HepG2 (cell line): ENCODE data around the gene SLC25A10. TPM values are rescaled to one million over a fixed set of nuclear protein-coding genes. Genes with fewer than 3 reads are reported as not detected.
A peak's percentile ranks its signal among the peaks of the same experiment; 100 is the strongest.

ENCODE experiments used
- CC2D1A ChIP-seq: sonication (generic); formaldehyde crosslinking; IDR thresholded peaks from 2 replicates; pipeline ENCODE4 v1.8.1; 2023; ENCODE audit warnings: mild to moderate bottlenecking, missing genetic modification reagents
- CEBPG ChIP-seq: IDR thresholded peaks from 2 replicates; pipeline ENCODE4 v1.6.1; 2016
- CENPT ChIP-seq: sonication (generic); formaldehyde crosslinking; IDR thresholded peaks from 2 replicates; pipeline ENCODE4 v1.8.0; 2022; ENCODE audit warnings: low read depth, mild to moderate bottlenecking, moderate library complexity, missing genetic modification reagents
- IRF9 ChIP-seq: sonication (generic); formaldehyde crosslinking; IDR thresholded peaks from 2 replicates; pipeline ENCODE4 v1.8.0; 2022; ENCODE audit warnings: missing genetic modification reagents, mild to moderate bottlenecking, borderline replicate concordance
- RCOR2 ChIP-seq: IDR thresholded peaks from 2 replicates; pipeline ENCODE4 v1.6.1; 2016; ENCODE audit warnings: missing biosample characterization, missing genetic modification reagents
- RXRB ChIP-seq: IDR thresholded peaks from 2 replicates; pipeline ENCODE4 v1.6.1; 2016; ENCODE audit warnings: borderline replicate concordance, missing genetic modification reagents, missing compliant biosample characterization
- ZBTB10 ChIP-seq: sonication (generic); formaldehyde crosslinking; IDR thresholded peaks from 2 replicates; pipeline ENCODE4 v1.4.0; 2020; ENCODE audit warnings: missing genetic modification reagents, borderline replicate concordance
- ZNF225 ChIP-seq: sonication (generic); formaldehyde crosslinking; IDR thresholded peaks from 2 replicates; pipeline ENCODE4 v1.4.0; 2020; ENCODE audit warnings: mild to moderate bottlenecking, missing genetic modification reagents
- ZNF274 ChIP-seq: sonication (generic); formaldehyde crosslinking; IDR thresholded peaks from 2 replicates; pipeline ENCODE4 v1.5.1; 2020; ENCODE audit warnings: mild to moderate bottlenecking, missing genetic modification reagents
- ZNF280B ChIP-seq: sonication (generic); formaldehyde crosslinking; IDR thresholded peaks from 2 replicates; pipeline ENCODE4 v1.5.0; 2020; ENCODE audit warnings: missing genetic modification reagents, mild to moderate bottlenecking, borderline replicate concordance
- ZNF34 ChIP-seq: sonication (generic); formaldehyde crosslinking; IDR thresholded peaks from 2 replicates; pipeline ENCODE4 v1.4.0; 2020; ENCODE audit warnings: mild to moderate bottlenecking, missing genetic modification reagents, borderline replicate concordance
- ZNF407 ChIP-seq: sonication (generic); formaldehyde crosslinking; IDR thresholded peaks from one replicate; pipeline ENCODE4 v1.5.1; 2020; ENCODE audit warnings: mild to moderate bottlenecking, missing genetic modification reagents; ENCODE audit errors: not compliant biosample characterization
- ZNF7 ChIP-seq: IDR thresholded peaks from 2 replicates; pipeline ENCODE4 v1.6.1; 2016; ENCODE audit warnings: missing biosample characterization, missing genetic modification reagents
- ZNF891 ChIP-seq: sonication (generic); formaldehyde crosslinking; IDR thresholded peaks from 2 replicates; pipeline ENCODE4 v1.5.0; 2020; ENCODE audit warnings: mild to moderate bottlenecking, missing genetic modification reagents
- polyA plus RNA-seq, 8 experiments: library from polyadenylated mRNA; depleted of rRNA in 3 of 8; stranded (reverse) in 7 of 8; unstranded in 1 of 8; fragments of >200 nt; fragmentation: Illumina TruSeq in 4 of 8; extraction: Trizol in 4 of 8; gene quantifications; 2 replicates each; pipeline versions ENCODE4 v1.2.1 to v1.2.3, GENCODE V29; 2011 to 2016; ENCODE audit warnings: low read depth in 4 of 8, missing spikeins in 1 of 8, mixed read lengths in 1 of 8; ENCODE audit not compliant: insufficient read depth in 1 of 8
- total RNA-seq, 5 experiments: library from RNA; depleted of rRNA; stranded (reverse); fragments of >200 nt; fragmentation: Illumina TruSeq; extraction: Trizol; gene quantifications; 2 replicates each; pipeline ENCODE4 v1.2.3, GENCODE V29; 2016; ENCODE audit warnings: low read depth in 1 of 5

The SLC25A10 gene
- total and polyA plus RNA-seq, 2 of the 13 experiments (the other 11 are each of a cell fraction or from before 2014, with no cell fraction given) = 46.5 to 140 TPM

- TF ChIP-seq IRF9 (CRISPR knock-in tag) (peak; percentile 70; the same call in 1 of the 2 replicates), CEBPG (CRISPR knock-in tag) (no peak), RXRB (CRISPR knock-in tag) (no peak), ZNF7 (CRISPR knock-in tag) (no peak), ZNF225 (CRISPR knock-in tag) (peak; percentile 72; the same call in 1 of the 2 replicates), CENPT (0 out of 2 replicates have a peak, but pooled peaks have one; percentile 77), ZBTB10 (CRISPR knock-in tag) (no peak), ZNF407 (peak; percentile 53), RCOR2 (CRISPR knock-in tag) (no peak), ZNF891 (CRISPR knock-in tag) (peak; percentile 48; the same call in 1 of the 2 replicates), ZNF274 (CRISPR knock-in tag) (0 out of 2 replicates have a peak, but pooled peaks have one; percentile 58), ZNF34 (CRISPR knock-in tag) (no peak), CC2D1A (CRISPR knock-in tag) (no peak), ZNF280B (peak; percentile 82; the same call in 1 of the 2 replicates)
Measured at GRCh38 chr17:81722184-81723120, 10.4 kb downstream of the SLC25A10 start (continued).
